NOMO-1 treated with dmso at 0.1 percent for 144 hours (cell line): ENCODE results near the gene POLN.
A peak's percentile ranks its signal among the peaks of the same experiment; 100 is the strongest.

Experiments used
- DNase-seq: peaks from one replicate; lab custom pipeline; 2025; ENCODE audit not compliant: unreplicated experiment; lab: John Stamatoyannopoulos, UW

POLN gene

DNA sequence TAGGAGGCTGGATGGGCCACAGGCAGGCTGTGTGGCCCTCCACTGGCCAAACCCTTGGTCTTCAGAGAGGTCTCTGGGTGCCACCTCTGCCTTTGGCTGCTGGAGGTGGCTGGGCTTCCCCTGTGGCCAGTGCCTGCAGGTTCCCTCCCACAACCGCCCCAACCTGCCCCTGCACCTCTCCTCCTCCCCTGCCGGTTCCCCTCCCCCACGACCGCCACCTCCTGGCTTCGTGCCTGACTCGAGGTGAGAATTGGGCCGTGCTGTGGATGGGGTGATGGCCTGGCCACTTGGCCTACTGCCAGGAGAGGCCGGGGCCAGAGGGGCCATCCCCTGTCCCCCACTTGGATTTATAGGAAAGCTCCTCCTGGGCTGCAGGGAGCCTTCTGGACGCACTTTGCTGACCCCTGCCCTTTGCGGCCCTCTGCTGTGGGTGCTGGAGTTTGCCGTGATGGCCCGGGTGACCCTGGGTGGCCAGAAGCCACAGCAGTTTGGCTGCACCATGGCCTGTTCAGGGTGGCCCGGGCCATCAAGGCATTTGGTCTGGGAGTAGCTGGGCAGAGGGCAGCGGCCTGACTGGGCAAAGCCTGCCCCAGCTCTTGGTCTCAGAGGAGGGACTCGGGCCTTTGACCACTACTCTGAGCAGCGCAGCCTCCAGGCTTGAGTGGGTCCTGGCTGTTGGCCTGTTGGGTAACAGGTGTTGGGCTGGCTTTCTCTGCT is 179.0 kb downstream of the POLN start:
- no peak for DNase-seq

DNA sequence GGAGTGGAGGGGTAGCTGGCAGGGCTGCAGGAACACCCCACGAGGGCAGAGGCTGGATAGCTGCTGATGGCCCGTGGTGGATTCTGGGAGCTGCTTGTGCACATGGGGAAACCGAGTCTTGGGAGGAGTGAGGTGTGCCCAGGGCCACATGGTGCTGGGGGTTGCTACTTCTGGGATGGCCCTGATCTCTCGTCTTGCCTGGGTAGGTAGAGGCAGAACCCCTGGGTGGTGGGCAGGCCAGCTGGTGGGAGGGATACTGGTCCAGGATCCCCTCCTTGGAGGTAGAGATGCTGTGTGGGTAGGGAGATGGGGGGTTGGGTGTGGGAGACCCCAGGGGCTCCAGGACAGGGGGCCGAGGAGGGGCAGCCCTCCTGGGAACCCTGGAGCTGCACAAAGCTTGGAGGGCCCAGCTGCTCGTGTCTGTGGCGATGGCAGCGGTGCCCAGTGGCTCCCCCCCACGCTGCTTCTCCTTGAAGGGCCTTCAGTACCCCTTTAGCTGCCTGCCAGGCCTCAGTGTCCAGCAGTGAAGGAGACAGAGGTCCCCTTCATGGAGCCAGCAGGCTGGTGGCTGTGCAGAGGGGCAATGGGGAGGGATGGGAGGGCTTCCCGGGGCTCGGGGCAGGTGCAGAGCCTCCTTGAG is 179.6 kb downstream of the POLN start:
- DNase-seq, result no peak

DNA sequence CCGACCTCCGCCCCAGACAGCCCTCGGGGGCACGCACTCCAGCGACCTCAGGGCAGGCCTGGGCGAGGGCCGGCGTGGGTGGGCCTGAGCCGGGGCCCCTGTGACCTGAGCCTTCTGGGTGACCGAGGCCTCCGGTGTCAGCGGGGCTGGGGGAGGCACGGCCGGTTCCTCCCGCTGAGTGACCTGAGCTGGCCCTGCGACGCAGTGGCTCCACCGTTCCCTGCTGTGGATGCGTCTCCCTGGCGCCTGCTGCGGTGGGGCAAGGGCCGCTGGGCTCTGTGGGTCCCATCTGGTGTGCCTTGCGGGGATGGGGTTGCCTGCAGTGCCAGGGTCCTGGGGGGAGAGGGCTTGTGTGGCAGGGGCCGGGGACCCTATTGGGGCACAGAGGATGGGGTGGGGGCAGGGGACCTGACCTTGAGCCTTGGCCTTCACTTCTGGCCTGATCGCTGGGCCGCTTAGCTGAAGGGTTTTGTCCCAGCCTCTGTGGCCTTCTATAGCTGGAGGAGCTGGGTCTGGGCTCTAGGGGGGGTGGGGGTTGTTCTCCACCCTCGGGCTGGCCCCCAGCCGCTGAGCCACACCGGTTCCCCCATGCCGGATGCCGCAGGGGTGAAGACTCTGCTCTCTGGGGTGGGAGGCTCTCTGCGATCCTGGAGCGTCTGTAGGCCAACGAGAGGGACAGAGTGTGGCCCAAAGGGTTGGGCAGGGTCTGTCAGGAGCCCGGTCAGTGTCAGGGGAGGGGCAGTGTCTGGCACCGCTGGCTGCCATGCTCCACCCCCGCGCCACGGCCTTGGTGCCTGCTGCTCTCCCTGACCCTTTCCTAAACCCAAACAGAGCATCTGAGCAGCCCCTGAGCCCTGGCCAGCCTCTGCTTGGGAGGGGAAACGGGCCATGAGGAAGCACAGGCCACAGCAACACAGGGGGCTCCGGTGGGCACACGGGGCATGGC is 180.5 kb downstream of the POLN start:
- no peak for DNase-seq

DNA sequence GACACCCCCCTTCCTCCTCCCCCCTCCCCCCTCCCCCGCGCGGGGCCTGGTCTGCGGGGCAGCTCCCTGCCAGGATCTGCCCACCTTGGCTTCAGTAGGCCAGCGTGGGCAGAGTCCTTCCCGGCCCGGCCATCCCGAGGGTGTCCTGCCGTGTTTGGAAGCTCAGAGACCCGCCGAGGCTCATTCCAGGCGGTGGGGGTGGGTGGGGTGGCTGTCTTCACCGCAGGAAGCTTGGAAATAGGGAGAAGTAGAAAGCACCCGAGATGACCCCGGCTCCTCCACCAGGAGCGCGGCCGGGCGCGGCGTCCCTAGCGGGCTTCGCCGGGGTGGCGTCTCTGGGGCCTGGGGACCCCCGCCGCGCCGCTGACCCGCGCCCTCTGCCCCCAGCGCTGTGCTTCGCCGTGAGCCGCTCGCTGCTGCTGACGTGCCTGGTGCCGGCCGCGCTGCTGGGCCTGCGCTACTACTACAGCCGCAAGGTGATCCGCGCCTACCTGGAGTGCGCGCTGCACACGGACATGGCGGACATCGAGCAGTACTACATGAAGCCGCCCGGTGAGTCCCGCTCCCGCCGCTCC is 181.2 kb downstream of the POLN start:
- DNase-seq, result no peak

DNA sequence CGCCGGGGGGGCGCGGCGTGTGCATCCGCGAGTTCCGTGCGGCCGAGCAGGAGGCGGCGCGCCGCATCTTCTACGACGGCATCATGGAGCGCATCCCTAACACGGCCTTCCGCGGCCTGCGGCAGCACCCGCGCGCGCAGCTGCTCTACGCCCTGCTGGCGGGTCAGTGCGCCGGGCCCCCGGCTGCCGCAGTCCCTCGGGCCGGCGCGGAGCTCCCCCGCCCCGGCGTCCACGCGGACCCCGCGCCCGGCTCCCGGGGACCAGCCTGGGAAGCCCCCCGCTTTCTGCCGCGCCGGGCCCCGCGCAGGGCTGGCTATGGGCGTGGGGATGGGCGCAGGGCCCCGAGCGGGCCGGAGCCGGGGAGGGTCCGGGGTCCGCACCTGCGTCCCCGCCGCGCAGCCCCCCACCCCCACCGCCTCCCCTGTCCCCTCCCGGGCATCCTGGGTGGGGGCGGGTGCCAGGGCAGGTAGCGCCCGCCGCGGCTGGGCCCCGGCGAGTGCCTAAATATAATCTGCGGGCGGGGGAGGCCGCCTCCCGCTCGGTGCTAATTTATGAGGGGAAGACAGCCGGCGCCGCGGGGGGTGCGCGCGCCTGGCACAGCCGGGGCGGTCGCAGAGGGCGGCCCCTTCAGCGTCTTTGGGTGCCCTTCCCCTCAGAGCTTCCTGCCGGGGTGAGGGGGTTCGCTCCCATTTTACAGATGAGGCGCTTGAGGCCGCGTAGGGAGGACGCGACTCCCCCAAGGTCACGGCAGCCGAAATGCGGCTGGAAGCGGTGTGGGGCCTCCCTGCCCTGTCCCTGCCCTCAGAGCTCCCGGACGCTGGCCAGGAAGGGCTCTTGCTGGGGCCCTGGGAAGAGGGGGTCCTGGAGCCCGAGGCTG is 182.0 kb downstream of the POLN start:
- DNase-seq, result no peak

DNA sequence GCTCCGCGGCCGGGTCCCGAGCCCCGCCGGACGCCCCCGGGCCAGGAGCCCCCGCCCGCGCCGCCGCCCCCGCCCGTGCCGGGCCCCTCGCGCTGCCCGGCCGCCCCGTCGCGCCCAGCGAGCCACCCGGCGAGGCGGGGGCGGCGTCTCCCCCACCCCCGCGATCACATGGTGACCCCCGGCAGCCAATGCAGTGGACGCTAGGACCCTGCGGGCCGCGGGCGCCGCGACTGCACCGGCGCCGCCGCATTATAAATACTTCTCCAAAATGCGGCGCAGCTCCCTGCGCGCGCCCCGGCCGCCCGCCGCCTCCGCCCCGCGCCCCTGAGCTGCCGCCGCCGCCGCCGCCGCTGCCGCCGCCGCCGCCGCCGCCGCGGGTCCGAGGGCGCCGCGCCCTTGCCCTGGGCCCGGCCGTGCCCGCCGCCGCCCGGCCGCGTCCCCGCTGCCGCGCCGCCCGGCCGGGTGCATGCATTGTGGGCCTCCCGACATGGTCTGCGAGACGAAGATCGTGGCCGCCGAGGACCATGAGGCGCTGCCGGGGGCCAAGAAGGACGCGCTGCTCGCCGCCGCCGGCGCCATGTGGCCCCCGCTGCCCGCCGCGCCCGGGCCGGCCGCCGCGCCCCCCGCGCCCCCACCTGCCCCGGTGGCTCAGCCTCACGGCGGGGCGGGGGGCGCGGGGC is 182.7 kb downstream of the POLN start, which contains the start of gene NAT8L:
Gene NAT8L (plus strand): TSS at position 282 of the 680 bp plus-strand sequence. CDS start 185 bp downstream, at position 467.
- peak; percentile 33 for DNase-seq

DNA sequence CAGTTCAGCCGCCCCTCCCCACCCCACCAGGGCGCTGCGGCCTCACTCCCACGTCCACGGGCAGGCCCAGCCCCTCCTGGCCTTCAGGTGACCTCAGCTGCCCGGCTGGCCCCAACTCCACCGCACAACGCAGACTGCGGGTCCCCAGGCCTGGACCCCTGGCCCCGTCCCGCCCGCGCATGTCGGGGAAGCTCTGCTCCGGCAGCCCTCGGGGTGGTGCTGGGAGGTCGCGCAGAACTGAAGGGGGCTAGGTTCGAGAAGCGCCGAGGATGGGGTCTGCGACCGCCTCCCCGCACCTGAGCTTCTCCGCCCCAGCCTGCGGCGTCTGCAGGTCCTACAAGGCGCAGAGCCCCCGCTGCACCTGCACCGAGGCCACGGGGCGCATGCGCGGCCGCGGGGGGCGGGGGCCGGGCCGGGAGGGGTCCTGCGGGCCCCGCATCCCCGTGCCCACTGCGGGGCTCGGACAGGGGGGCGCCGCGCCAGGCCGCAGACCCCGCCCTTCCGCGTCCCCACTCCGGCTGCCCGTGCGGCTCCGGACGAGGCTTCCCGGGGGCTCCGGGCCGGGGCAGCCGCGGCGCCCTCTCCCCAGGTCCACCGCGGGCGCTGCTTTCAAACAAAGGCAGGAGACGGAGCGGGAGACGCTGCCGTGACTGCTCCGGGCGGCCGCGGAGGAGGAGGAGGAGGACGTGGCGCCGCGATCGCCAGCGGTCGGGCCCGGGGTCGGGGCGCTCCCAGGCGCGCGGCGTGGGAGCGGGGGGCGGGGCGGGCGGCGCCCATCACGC is 183.5 kb downstream of the POLN start:
- no peak for DNase-seq

DNA sequence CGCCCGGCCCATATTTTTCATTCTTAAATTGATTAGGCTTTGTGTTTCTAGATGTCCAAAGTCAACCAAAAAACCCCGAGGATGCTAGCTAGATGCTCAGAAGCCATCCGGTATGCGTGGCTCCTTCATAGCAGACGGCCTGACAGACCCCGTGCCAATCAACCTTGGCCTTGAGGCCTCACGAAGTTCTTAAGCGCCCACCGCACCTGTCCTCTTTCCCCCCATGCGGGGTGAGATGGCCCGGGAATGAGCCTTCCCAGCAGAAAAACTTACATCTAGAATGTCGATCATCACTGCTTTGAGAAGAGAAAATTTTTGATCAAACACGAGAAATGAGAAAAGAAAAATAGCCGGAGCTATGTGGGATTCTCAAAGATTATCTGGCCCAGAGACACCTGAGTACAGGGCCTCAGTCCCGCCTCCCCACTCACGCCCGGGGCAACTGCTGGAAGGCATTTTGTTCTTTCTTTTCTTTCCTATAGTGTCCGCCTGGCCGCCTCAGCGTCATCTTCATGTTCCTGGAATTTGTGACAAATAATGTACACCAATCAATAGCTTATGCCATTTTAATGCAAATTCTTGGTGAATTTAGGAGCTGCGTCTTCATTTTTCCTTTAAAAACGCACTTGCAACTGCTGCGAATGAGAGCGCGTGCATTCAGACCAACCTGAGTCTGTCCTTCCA is 184.4 kb downstream of the POLN start:
- no peak for DNase-seq

DNA sequence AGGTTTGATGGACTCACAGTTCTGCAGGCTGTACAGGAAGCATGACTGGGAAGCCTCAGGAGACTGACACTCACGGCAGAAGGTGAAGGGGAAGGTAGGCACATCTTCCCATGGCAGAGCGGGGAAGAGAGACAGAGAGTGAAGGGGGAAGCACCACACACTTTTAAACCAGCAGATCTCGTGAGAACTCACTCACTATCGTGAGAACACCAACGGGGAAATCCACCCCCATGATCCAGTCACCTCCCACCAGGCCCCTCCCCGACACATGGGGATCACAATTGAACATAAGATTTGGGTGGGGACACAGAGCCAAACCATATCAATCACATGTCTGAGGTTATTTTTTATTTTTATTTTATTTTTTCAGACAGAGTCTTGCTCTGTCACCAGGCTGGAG is 187.7 kb downstream of the POLN start:
- DNase-seq, result no peak

DNA sequence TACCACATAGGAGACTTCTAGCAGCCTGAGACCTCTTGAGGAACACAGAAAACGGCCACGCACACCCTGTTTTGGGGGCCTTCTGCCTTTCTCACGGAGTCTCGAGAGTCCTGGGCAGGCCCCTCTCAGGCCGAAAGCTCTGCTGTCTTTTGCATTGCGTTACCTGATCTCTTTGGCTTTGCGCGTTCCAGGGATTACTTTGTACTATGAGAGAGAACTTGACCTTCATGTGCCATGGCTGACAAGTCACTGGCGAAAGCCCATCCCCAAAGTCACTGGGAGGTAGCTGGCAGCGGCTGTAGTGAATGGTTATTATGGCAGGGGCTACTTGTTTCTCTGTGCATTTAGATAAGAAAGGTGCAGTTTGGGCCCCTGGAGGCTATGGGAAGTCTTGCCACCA is 190.8 kb downstream of the POLN start:
- DNase-seq, result no peak

DNA sequence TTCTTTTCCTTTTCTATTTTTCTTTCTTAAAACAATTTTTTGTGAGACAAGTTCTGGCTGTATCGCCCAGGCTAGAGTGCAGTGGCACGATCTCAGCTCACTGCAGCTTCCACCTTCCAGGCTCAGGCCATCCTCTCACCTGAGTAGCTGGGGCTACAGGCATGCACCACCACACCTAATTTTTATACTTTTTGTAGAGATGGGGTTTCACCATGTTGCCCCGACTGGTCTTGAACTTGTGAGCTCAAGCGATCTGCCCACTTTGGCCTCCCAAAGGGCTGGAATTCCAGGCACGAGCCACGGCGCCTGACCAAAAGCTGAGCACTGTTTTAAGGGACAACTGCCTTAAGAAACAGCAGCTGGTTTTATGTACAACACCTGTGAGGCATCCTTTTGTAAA is 192.1 kb downstream of the POLN start:
- no peak for DNase-seq

DNA sequence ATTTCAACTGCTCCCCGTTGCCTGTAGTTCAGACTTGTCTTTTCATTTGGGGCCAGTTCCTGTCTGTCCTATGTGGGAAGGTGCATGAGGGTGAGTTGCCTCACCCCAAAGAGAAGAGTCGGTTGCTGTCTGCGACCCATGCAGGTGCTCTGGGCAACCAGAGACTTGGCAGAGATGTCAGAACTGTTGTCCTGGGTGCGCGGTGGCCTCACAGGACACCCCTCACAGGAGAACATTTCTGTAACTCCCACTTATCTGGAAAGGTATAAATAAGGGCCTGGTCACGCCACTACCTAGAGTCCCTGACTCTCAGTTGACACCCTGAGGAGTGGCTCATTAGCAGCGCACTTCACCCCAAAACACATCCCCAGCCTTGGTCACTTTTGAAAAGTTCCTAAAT is 192.5 kb downstream of the POLN start:
- DNase-seq, result no peak

DNA sequence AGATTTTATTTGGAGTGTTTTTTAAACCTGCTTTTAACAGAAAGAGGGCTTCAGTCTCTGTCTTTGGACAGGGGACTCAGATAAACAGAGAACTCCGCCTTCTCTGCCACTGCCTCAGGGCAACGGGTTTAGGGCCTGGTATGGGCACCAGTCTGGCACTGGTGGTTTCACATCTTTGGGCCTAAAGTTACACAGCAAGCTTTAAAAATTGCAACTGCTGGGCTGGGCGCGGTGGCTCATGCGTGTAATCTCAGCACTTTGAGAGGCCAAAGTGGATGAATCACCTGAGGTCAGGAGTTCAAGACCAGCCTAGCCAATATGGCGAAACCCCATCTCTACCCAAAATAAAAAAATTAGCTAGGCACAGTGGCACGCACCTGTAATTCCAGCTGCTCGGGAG is 193.1 kb downstream of the POLN start:
- no peak for DNase-seq

DNA sequence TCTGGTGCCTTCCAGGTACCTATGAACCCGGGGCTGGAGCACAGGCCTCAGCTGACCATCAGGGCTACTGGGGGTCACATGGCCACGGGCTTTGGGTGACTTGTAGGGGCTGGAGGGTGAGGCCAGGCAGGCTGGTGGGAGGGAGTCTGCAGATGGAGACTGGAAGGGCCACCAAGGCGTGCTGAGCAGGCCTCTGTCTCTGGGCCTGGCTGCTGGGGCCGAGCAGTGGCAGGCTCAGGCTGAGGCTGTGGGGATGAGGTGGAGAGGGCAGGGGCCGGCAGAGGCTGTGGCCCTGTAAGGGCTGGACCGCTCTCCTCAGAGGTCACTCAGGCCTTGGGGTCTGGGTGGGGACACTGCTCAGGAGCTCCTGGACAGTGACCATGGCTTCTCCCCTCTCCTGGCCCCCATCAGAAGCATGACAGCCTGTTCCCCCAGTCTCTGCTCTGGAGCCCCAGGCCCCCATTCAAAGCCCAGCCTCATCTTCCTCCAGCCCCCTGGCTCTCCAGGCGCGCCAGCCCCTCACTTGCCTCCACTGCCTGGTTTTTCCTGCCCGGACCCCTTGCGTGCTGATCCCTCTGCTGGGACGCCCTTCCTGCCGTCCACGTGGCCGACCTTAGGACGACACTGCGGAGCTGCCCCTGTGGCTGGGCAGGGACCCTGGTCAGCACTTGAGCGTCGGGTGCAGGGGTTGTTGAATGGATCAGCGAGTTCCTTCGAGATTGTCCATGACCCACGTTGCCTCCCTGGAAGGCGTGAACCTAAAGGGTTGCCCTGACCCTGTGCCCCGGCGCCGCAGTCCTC is 193.9 kb downstream of the POLN start:
- DNase-seq, result no peak

DNA sequence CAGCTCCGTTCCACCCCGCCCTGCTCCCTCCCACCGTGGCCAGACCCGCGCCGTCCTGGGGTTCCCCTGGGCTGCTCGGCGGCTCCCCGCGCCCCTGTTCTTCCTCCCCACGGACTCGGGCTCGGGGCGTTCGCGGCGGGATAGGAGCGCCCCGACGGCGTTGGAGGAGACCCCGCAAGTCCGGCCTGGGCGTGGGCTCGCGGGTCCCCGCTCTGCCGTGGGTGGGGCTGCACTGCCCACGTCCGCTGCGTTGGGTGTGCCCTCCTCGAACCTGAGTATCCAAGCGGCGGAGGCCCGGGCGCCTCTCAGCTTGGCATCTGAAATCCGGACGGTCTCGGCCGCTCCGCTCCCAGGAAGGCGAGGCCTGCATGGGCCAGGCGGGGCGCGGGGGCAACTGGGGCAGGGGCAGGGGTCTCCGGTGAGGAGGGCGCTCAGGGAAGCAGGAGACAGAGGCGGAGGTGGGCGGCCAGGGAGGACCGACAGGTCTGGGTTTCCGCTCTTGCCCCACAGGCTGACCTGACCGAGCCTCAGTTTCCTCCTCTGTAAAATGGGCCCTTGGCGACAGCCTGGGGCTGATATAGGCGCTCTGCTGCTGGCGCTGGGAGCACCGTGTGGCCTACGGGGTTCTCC is 194.8 kb downstream of the POLN start:
- no peak for DNase-seq

DNA sequence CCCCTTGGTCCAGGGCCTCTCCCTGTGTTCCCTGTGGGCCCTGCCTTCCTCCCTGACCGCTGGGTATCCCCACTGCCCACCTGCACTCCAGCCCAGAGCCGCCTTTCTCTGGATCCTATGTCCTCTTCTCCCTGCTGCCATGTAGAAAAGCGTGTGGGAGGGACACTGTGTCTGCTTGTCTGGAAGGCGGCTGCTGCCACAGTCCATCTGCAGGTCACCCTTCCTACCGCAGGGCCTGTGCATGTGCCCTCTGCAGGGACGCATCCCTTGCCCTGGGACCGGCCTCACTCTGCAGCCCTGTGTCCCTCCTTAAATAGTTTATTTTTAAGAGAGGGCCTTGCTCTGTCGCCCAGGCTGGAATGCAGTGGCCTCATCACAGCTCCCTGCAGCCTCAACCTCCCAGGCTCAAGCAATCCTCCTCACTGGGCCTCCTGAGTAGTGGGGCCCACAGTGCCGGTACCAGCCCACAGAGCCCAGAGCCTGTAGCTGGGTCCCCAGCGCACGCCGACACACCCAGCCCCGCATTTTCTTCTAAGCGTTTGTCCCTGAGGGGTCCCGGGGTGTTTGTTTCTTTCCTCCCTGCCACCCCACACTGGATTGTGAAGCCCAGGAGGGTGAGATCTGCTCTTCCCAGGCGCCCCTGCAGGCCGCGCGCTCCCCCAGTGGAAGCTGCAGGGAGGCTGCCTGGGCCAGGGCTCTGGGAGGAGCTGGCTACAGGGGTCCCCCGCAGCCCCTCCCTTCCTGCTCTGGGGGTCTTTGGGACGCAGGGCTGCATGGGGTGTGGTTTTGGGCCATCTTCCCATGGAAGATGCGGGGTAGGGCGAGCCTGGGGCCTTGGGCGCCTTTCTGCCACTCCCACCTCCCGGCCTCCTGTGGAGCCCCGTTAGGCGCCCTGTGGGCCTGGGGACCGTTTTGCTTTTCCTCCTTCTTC is 195.6 kb downstream of the POLN start:
- DNase-seq, result no peak
